Motor neuron (in vitro differentiated cells): ENCODE data around the gene RNF130. TPM values are rescaled to one million over a fixed set of nuclear protein-coding genes. Genes with fewer than 3 reads are reported as not detected.

Source experiments
- ATAC-seq, 8 experiments: fragments of 200-7000 bp; cut with Tn5 transposase; replicated peaks in 6 of 8; 2 replicates each; pipeline ENCODE4 v1.8.0; 2021; ENCODE audit warnings: mild to moderate bottlenecking in 8 of 8, moderate library complexity in 8 of 8
- H3K27ac ChIP-seq, 2 donors: fragments of 250-450 bp; sonication (Bioruptor Pico); 2 replicates each; pipeline ENCODE4 v1.9.0; 2021; ENCODE audit warnings: antibody characterized with exemption in 2 of 2, mild to moderate bottlenecking in 2 of 2, moderate library complexity in 1 of 2
- H3K4me1 ChIP-seq, 2 donors: fragments of 250-450 bp; sonication (Bioruptor Pico); replicated peaks in 1 of 2; 2 replicates each; pipeline ENCODE4 v1.6.1; 2021; ENCODE audit warnings: antibody characterized with exemption in 2 of 2, mild to moderate bottlenecking in 2 of 2, moderate library complexity in 1 of 2
- H3K4me3 ChIP-seq, 5 donors: fragments of 250-450 bp; sonication (Bioruptor Pico); 2 replicates each; pipeline ENCODE4 v1.9.0; 2021; ENCODE audit warnings: antibody characterized with exemption in 5 of 5, mild to moderate bottlenecking in 5 of 5, moderate library complexity in 4 of 5
- WGBS, 10 experiments: fragments of 450-650 bp; shearing (Covaris generic); methylation state at CpG; one replicate each; pipeline ENCODE4 v1.0.0; 2022; 5-methylcytosine and 5-hydroxymethylcytosine counted together
- in situ Hi-C, 9 experiments: fragments of 400-800 bp; cut with MboI; loops; one replicate each; pipeline ENCODE4 v1.15.0; 2021; ENCODE audit warnings: low sequenced_read_pairs in 9 of 9, low pct_unique_long_range_greater_than_20kb in 2 of 9; ENCODE audit not compliant: unreplicated experiment in 9 of 9
- total RNA-seq, 8 experiments: library from RNA; unstranded; fragments of 300-600 nt; gene quantifications; 2 replicates each; pipeline versions ENCODE4 v1.2.3 to v1.2.4, GENCODE V29; 2022

The RNF130 gene
- total RNA-seq, 8 experiments from 2014 or later: 28.4 to 69.9 (median 49.5) TPM

DNA sequence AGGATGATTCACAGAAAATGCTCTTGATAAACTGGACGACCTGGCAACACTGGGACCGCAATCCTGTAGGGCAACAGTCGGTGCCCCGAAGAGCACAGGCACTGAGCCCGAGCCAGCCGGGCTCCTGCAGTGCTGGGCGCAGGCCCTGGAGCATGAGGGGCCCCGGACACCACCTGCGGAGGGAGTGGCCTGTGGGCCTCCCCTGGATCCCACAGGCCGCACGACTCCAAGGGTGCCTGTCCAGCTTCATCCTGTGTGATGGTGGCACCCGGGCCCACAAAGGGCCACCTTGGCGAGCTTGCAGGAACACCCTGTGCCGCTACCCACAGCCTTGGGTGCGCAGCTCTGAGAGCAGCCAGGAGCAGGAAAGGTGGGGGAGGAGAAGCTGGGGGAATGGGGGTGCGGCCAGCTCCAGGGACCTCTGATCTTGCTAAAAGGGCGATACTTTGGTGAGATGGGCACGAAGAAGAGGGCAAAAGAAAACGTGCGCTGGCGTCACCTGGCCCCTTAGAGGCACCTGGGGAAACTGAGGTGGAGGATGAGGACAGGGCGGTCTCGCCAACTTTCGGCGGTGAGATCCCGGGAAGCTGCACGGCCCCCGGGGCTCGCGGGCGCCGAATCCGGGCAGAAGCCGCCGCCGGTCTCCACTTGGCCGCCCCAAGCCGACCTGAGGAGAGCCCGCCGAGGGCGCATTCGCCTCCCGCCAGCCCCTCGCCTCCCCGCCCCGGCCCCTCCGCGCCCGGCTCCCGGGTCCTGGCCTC is 164.6 kb downstream of the RNF130 start:
- Histone ChIP-seq H3K4me1 (peaks cover 7% of the 10 kb centered on the region in 2 donors), H3K27ac (peak overlapping the region in 1 of 2 donors; percentile 74), H3K4me3 (peak overlapping the region; percentile 61 to 93 (median 66))
- WGBS, 10 experiments: 0 to 60% (median 18%) methylated on average over 1 to 12 of the region's 50 CpGs; no CpG with 5 or more reads in 7 of the 10 experiments
- peak; percentile 14 to 57 (median 20) for ATAC-seq
- in situ Hi-C loops: loop anchor here in 1 of 9 experiments (25.0 kb wide), 1 partner anchor 180 kb away; no protein-coding TSS in a partner anchor

DNA sequence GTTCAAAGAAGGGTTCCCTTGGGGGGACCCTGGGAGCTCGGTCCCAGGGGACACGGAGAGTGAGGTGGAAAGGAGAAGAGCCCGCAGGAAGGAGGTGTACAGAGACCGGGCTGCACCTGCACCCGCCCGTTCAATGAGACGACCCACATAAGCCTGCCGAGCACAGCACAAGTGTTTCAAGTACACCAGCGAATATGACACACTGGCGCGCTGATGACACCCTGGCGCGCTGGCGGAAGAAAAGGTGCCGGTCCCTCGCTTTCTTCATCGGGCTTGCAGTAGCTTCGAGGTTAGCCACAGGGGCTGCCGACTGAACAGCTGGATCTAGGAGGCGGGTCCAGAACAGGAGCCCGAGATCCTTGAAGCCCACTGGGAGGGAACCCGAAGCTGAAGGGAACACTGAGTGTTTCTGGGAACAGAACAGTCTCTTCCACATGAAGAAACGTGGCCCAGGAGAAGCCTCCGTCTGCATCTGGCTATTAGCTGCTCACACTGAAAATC is 165.2 kb downstream of the RNF130 start:
- Histone ChIP-seq H3K4me3 (peak overlapping the region; percentile 61 to 93 (median 66)), H3K4me1 (peaks cover 7% of the 10 kb centered on the region in 2 donors), H3K27ac (no peak overlapping the region)
- no peak for ATAC-seq
- 59 to 94% (median 80%) methylated on average over 1 to 10 of the region's 24 CpGs; no CpG with 5 or more reads in 5 of the 10 experiments for WGBS, 10 experiments
- in situ Hi-C loops: loop anchor here in 1 of 9 experiments (25.0 kb wide), 1 partner anchor 181 kb away; no protein-coding TSS in a partner anchor

DNA sequence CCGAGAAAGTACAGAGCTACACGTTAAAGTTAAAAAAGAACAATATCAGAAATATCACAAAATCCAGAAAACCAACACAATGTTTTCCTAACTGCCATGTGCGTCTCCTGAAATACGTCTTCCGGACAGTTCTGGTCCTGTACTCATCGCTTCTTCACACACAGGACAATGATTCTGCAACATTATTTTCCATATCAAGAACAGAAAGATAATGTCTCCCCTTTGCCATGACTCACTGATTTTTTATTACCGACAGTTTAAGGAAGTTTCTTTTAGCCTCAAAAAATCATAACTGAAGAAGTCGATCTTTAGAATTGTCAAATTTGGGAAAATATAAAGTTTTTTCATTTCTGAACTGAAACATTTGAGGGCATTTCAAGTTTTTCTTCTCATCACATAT is 166.4 kb downstream of the RNF130 start:
- ATAC-seq: no peak
- Histone ChIP-seq H3K27ac (no peak overlapping the region), H3K4me1 (peaks cover 7% of the 10 kb centered on the region in 2 donors), H3K4me3 (no peak overlapping the region)
- 82 to 100% (median 94%) methylated on average over 2 to 8 of the region's 8 CpGs; no CpG with 5 or more reads in 1 of the 10 experiments for WGBS, 10 experiments
- in situ Hi-C loops: loop anchor here in 1 of 9 experiments (25.0 kb wide), 1 partner anchor 182 kb away; no protein-coding TSS in a partner anchor

Other genes starting within 250 kb of the RNF130 start
- 10 to 100 TPM; 18.8 to 48.6 (median 28.3) TPM for gene MRNIP, start 212.9 kb downstream of the RNF130 start, total RNA-seq
- 100 to 1,000 TPM in 1 of 8 experiments, 10 to 100 TPM in 7; 29.6 to 103 (median 49.0) TPM for gene TBC1D9B, start 163.9 kb downstream of the RNF130 start, total RNA-seq
- gene RASGEF1C, start 137.5 kb upstream of the RNF130 start, total RNA-seq: 1 to 10 TPM in 5 of 8 experiments, not detected in 3; 1.2 to 3.3 (median 1.3) TPM
- 10 to 100 TPM; 11.3 to 31.3 (median 23.6) TPM for gene MAPK9, start 220.3 kb upstream of the RNF130 start, total RNA-seq